SK-MEL-5 (cell line): ENCODE data around the gene MARCHF2. TPM values are rescaled to one million over a fixed set of nuclear protein-coding genes. Genes with fewer than 3 reads are reported as not detected.
"Not testable (repeated sequence)": the region's sequence is repeated elsewhere in the genome, so short reads cannot be mapped to it uniquely, and the experiment has no call there.

Source experiments
- DNase-seq: peaks from one replicate; pipeline ENCODE4 v3.0.0-alpha.2; 2016; ENCODE audit warnings: low read depth, low spot score
- in situ Hi-C: cut with HindIII; loops from 2 replicates; pipeline ENCODE4 v1.10.0; 2016; ENCODE audit warnings: low sequenced_read_pairs, high pct_unique_total_duplicates, low pct_unique_long_range_greater_than_20kb
- polyA plus RNA-seq, 2 experiments: library from polyadenylated mRNA; depleted of rRNA; stranded (reverse); fragments of >200 nt; gene quantifications; 2 replicates each; pipeline ENCODE4 v1.2.3, GENCODE V29; 2015
- total RNA-seq: library from RNA; depleted of rRNA; stranded (reverse); fragments of >200 nt; shearing (Covaris generic); gene quantifications from 2 replicates; pipeline ENCODE4 v1.2.3, GENCODE V29; 2014; rRNA removed

The MARCHF2 gene, protein sequence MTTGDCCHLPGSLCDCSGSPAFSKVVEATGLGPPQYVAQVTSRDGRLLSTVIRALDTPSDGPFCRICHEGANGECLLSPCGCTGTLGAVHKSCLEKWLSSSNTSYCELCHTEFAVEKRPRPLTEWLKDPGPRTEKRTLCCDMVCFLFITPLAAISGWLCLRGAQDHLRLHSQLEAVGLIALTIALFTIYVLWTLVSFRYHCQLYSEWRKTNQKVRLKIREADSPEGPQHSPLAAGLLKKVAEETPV
- total RNA-seq = 16.6 and 17.8 TPM in 2 replicates
- polyA plus RNA-seq (2015; cell fraction: cytosol; rRNA removed) = 25.9 and 41.7 TPM in 2 replicates
- polyA plus RNA-seq (2015; cell fraction: nucleus; rRNA removed) = 17.5 and 18.3 TPM in 2 replicates

DNA sequence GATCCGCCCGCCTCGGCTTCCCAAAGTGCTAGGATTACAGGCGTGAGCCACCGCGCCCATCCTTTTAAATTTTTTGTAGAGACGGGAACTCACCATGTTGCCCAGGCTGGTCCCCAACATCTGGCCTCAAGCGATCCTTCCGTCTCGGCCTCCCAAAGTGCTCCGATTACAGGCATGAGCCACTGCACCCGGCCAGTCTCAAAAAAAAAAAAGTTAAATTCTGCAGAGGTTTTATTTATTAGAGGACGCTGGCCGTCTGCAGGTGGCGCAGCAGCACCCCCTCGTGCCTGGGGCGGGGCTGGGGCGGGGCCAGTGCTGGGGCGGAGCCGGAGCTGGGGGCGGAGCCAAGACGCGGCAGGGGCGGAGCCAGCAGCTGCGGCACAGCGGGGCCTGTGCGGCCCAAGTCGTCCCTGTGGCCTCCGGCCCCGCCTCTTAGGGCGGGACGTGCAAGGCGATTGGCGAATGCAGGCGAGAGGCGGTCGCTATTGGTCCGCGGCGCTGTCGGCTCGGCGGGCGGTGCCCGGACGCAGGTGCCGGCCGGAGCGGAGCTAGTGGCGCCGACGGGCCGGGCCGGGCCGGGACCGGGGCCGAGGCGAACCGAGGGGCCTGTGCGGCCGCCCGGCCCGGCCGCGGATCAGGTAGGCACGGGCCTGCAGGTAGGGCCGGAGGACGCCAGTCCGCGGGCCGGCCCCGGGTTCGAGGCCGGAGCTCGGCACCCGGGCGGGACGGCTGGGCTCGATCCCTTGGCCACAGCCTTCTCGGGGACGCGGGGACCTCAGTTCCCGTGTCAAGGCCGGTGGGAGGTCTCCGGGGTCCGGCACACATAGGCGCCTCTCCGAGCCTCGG, at the start of gene MARCHF2:
MARCHF2 (plus strand) TSS at position 523 of the 846 bp plus-strand sequence. CDS start 8,536 bp downstream, outside the sequence.
- in situ Hi-C loops = no loop called here
- peak; percentile 93 for DNase-seq

DNA sequence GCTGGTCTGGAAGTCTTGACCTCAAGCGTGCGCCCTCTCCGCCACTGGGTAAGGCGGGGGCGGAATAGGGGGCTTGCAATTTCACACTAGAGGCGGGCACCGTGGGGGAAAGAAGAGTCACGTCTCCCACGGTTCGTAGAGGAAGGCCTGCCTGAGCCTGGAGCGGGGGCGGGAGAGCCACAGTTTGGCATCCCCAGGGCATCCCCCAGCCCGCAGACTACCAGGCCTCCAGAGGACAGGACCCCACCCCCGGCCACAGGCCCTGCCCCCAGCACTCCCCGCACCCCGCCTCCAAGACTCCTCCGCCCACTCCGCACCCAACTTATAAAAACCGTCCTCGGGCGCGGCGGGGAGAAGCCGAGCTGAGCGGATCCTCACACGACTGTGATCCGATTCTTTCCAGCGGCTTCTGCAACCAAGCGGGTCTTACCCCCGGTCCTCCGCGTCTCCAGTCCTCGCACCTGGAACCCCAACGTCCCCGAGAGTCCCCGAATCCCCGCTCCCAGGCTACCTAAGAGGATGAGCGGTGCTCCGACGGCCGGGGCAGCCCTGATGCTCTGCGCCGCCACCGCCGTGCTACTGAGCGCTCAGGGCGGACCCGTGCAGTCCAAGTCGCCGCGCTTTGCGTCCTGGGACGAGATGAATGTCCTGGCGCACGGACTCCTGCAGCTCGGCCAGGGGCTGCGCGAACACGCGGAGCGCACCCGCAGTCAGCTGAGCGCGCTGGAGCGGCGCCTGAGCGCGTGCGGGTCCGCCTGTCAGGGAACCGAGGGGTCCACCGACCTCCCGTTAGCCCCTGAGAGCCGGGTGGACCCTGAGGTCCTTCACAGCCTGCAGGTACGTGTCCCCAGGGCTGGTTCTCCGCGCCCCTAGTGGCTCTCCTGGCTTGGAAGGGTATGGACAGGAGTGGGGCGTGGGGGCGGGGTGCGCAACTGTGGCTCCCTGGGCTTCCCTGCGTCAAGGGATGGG, 49.0 kb upstream of the MARCHF2 start, which contains the start of gene ANGPTL4:
ANGPTL4 (plus strand) TSS at position 353 of the 969 bp plus-strand sequence; CDS start at position 520, 167 bp downstream.
- in situ Hi-C loops = no loop called here
- no peak for DNase-seq

DNA sequence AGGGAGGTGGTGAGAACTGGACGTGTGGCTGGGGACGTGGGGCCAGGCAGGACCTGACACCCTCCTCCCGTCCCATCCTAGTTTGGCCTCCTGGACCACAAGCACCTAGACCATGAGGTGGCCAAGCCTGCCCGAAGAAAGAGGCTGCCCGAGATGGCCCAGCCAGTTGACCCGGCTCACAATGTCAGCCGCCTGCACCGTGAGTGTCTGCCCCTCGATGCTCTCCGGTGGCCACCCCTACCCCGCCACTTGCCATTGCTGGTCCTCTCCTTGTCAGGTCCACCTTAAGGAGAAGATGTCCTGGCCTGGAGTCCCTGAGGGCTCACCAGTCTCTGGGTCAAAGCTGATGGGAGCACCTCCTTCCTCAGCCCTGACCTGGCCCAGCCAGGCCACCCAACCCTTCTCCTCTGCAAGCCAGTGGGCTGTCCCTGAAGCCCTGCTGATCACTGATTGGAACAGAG, 47.0 kb upstream of the MARCHF2 start:
- in situ Hi-C loops = no loop called here
- DNase-seq = no peak

DNA sequence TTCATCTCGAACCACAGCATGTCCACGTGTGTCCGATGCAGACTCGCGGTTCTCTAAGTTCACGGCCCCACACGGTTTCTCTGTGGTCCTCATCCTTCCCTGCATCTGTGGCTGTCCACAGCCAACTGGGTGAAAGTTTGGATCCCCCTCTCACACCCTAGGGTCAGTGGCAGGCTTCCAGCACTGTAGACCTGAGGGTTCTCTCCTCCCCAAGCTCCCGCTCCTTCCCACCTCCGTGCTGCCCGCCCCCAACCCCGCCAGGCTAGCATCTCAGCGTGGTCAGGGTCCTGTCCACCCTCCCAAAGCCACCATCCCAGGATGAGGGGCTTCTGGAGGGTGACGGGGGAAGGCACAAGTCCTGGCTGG, 46.2 kb upstream of the MARCHF2 start:
- in situ Hi-C loops = no loop called here

DNA sequence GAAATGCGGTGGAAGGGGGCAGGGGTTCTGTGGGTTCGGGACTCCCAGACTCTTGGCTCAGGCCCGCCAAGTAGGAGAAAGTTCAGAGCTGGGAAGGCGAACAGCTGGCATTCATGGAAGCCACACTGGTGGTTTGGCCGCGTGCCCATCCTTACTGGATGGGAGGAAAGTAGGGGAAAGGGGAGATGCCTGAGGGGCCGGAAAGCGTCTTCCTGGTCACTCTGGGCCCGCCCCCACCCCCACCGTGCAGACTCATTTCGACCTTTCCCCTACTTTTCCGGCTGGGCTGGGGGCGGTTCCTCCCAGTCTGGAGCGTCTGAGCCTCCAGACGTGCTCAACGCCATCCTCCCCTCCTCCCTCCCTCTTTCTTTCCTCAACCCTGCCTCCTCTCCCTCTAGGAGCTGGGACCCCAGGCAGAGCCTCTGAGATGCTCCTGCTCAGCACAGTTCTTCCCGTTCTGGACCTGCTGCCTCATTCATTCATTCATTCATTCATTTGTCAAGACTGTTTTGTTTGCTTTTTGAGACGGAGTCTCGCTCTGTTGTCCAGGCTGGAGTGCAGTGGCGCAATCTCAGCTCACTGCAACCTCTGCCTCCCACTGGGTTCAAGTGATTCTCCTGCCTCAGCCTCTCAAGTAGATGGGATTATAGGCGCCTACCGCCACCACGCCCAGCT, 45.6 kb upstream of the MARCHF2 start:
- DNase-seq = peak; percentile 84
- in situ Hi-C loops = no loop called here

More for the DNA sequence above, 46.2 kb upstream of the MARCHF2 start:
- DNase-seq = no peak

DNA sequence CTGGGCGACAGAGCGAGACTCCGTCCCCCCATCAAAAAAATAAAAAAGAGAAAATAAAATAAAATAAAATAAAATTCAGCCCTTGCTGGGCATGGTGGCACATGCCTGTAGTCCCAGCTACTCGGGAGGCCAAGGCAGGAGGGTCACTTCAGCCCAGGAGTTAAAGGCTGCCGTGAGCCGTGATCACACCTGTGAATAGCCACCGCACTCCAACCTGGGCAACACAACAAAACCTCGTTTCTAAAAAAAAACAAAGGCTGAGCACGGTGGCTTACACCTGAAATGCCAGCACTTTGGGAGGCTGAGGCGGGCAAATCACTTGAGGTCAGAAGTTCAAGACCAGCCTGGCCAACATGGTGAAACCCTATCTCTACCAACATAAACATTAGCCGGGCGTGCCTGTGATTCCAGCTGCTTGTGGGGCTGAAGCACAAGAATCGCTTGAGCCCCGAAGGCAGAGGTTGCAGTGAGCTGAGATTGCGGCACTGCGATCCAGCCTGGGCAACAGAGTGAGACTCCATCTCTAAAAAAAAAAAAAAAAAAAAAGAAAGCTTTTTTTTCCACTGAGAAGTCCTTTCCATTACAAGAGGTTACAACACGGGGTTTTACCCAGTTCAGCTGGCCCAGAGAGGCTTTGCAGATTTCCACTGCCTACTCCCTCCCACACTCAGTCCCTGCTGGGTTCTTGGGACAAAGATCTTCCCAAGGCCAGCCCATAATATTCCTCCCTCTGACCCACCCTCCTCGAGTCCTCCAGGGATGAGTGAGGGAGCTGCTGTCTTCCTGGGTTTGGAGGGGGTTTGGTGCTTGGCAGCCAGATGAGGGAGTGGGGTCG, 42.7 kb upstream of the MARCHF2 start:
- in situ Hi-C loops = no loop called here
- DNase-seq = no peak

DNA sequence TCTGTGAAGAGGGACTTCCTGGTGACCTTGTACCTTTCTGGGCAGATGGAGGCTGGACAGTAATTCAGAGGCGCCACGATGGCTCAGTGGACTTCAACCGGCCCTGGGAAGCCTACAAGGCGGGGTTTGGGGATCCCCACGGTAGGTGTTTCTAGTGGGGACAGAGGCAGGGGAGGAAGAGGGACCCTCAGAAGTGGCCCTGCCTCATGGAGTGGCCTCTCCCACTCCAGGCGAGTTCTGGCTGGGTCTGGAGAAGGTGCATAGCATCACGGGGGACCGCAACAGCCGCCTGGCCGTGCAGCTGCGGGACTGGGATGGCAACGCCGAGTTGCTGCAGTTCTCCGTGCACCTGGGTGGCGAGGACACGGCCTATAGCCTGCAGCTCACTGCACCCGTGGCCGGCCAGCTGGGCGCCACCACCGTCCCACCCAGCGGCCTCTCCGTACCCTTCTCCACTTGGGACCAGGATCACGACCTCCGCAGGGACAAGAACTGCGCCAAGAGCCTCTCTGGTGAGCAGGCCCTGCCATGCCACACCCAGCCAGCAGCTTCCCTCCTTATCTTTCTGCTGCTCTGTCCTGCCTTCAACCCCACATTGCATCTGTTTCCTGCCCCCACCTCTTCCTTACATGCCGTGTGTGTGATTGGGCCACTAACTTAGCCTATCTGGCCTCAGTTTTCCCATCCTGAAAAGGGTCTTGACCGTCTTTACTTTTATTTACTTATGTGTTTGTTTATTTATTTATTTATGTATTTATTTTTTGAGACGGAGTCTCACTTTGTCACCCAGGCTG, 41.9 kb upstream of the MARCHF2 start:
- DNase-seq = no peak
- in situ Hi-C loops = no loop called here

DNA sequence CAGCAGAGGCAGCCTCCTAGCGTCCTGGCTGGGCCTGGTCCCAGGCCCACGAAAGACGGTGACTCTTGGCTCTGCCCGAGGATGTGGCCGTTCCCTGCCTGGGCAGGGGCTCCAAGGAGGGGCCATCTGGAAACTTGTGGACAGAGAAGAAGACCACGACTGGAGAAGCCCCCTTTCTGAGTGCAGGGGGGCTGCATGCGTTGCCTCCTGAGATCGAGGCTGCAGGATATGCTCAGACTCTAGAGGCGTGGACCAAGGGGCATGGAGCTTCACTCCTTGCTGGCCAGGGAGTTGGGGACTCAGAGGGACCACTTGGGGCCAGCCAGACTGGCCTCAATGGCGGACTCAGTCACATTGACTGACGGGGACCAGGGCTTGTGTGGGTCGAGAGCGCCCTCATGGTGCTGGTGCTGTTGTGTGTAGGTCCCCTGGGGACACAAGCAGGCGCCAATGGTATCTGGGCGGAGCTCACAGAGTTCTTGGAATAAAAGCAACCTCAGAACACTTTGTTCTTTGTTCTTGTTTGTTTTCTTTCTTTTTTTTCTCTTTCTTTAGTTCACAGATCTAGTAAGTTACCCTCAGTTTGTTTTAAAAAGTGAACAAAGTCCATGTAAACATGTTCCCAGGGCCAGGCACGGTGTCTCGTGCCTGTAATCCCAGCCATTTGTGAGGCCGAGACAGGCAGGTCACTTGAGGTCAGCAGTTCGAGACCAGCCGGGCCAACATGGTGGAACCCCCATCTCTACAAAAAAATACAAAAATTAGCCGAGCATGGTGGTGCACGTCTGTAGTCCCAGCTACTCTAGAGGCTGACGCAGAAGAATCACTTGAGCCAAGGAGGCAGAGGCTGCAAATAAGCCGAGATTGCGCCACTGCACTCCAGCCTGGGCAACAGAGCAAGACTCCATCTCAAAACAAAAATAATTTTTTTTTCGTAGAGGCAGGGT, 39.0 kb upstream of the MARCHF2 start:
- DNase-seq = peak; percentile 54
- in situ Hi-C loops = no loop called here

DNA sequence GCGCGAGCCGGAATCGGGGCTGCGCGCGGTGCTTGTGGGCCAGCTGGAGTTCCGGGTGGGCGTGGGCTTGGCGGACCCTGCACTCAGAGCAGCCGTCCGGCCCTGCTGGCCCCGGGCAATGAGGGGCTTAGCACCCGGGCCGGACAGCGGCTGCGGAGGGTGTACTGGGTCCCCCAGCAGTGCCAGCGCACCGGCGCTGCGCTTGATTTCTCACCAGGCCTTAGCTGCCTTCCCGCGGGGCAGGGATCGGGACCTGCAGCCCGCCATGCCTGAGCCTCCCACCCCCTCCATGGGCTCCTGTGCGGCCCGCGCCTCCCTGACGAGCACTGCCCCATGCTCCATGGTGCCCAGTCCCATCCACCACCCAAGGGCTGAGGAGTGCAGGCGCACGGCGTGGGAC, 37.3 kb upstream of the MARCHF2 start:
- DNase-seq, in situ Hi-C loops: not testable (repeated sequence)

DNA sequence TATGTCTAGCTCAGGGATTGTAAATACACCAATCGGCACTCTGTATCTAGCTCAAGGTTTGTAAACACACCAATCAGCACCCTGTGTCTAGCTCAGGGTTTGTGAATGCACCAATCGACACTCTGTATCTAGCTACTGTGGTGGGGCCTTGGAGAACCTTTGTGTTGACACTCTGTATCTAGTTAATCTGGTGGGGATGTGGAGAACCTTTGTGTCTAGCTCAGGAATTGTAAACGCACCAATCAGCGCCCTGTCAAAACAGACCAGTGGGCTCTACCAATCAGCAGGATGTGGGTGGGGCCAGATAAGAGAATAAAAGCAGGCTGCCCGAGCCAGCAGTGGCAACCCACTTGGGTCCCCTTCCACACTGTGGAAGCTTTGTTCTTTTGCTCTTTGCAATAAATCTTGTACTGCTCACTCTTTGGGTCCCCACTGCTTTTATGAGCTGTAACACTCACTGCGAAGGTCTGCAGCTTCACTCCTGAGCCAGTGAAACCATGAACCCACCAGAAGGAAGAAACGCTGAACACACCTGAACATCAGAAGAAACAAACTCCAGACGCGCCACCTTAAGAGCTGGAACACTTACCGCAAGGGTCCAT, 36.6 kb upstream of the MARCHF2 start:
- in situ Hi-C loops, DNase-seq: not testable (repeated sequence)

DNA sequence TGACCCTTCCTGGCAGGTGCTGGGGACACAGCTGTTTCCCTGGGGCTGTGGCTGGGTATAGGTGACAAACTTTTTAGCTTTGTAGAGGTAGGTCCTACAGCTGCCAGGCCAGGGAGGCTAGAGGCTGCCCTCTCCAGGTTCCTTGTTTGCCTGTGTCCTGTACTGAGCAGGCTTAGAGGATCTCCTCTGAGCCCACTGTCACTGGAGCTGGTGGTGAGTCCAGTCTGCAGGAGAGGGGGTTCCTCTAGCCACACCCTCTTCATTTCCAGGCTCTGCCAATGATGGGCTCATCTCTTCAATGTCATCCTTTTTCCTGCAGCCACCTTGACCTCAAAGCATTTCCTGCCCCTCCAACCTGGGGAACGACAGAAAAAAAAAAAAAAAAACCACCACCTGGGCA, 35.5 kb upstream of the MARCHF2 start:
- in situ Hi-C loops = no loop called here

DNA sequence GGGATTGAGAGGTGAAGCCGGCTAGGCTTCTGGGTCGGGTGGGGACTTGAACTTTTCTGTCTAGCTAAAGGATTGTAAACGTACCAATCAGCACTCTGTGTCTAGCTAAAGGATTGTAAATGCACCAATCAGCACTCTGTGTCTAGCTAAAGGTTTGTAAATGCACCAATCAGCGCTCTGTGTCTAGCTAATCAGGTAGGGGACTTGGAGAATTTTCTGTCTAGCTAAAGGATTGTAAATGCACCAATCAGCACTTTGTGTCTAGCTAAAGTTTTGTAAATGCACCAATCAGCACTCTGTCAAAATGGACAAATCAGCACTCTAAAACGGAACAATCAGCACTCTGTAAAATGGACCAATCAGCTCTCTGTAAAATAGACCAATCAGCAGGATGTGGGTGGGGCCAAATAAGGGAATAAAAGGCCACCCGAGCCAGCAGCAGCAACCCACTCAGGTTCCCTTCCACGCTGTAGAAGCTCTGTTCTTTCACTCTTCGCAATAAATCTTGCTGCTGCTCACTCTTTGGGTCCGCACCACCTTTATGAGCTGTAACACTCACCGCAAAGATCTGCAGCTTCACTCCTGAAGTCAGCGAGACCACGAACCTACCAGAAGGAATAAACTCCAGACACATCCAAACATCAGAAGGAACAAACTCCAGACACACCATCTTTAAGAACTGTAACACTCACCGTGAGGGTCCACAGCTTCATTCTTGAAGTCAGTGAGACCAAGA, 33.8 kb upstream of the MARCHF2 start:
- DNase-seq, in situ Hi-C loops: not testable (repeated sequence)

More for the DNA sequence above, 35.5 kb upstream of the MARCHF2 start:
- no peak for DNase-seq

DNA sequence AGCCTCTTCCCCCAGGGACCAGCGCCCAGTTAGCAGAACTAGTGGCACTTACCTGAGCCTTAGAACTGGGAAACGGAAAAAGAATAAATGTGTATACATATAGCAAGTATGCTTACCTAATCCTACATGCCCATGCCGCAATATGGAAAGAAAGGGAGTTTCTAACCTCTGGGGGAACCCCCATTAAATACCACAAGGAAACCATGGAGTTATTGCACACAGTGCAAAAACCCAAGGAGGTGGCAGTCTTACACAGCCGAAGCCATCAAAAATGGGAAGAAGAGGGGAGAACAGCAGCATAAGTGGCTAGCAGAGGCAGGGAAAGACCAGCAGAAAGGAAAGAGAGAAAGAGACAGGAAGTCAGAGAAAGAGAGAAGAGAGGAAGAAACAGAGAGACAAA, 28.5 kb upstream of the MARCHF2 start:
- in situ Hi-C loops, DNase-seq: not testable (repeated sequence)
